Ovary (tissue), 9 donors: ENCODE measurements around the gene JAM3. TPM values are rescaled to one million over a fixed set of nuclear protein-coding genes. Genes with fewer than 3 reads are reported as not detected.
"Not testable (repeated sequence)": the region's sequence is repeated elsewhere in the genome, so short reads cannot be mapped to it uniquely, and the experiment has no call there.

Experiments used
- DNase-seq, 5 donors: peaks; one replicate each; pipeline ENCODE4 v3.0.0-alpha.2; 2019 to 2020
- H3K27ac ChIP-seq, 2 donors: fragments of 200-600 bp; one replicate each; pipeline versions ENCODE4 v1.5.1 to v1.8.0; 2019 to 2022
- H3K27me3 ChIP-seq: fragments of 200-600 bp; one replicate; pipeline ENCODE4 v1.8.0; 2022
- H3K36me3 ChIP-seq: fragments of 200-600 bp; sonication (generic); one replicate; pipeline ENCODE4 v1.5.1; 2019
- H3K4me1 ChIP-seq: one replicate; pipeline ENCODE4 v1.8.1; 2013; ENCODE audit warnings: mild to moderate bottlenecking, moderate library complexity; ENCODE audit not compliant: insufficient read depth
- H3K4me3 ChIP-seq: fragments of 200-600 bp; sonication (generic); one replicate; pipeline ENCODE4 v1.5.1; 2017
- H3K9me3 ChIP-seq, 2 donors: fragments of 200-600 bp in 1 of 2; sonication (generic) in 1 of 2; one replicate each; pipeline versions ENCODE4 v1.5.1 to v1.8.1; 2013 to 2019; ENCODE audit warnings: mild to moderate bottlenecking in 1 of 2, moderate library complexity in 1 of 2
- CTCF ChIP-seq, 3 donors: fragments of 450-650 bp in 2 of 3; fragments of 200-600 bp in 1 of 3; IDR thresholded peaks; one replicate each; pipeline versions ENCODE4 v1.5.1 to v1.8.0; 2016 to 2022; ENCODE audit warnings: antibody characterized with exemption in 3 of 3, mild to moderate bottlenecking in 1 of 3
- EP300 ChIP-seq: sonication (generic); formaldehyde crosslinking; IDR thresholded peaks from one replicate; pipeline ENCODE4 v1.6.1; 2017; ENCODE audit warnings: antibody characterized with exemption
- POLR2A ChIP-seq: fragments of 450-650 bp; IDR thresholded peaks from one replicate; pipeline ENCODE4 v1.6.1; 2017; ENCODE audit warnings: antibody characterized with exemption, mild to moderate bottlenecking, moderate library complexity
- WGBS, 3 donors: extraction: QIAGEN DNeasy Blood & Tissue Kit in 1 of 3; methylation state at CpG; one replicate each; pipeline versions ENCODE4 v1.1.5 to v1.1.7; 2013 to 2017; 5-methylcytosine and 5-hydroxymethylcytosine counted together
- intact Hi-C, 4 donors: fragments of 100-400 bp; cut with DNase I; formaldehyde crosslinking; loops; one replicate each; pipeline versions ENCODE4 v1.11.0 to v1.15.1; 2022 to 2023
- polyA plus RNA-seq, 2 donors: library from polyadenylated mRNA; stranded (reverse); fragments of 200-250 nt in 1 of 2; fragments of 350-450 nt in 1 of 2; fragmentation: Illumina TruSeq in 1 of 2; extraction: RNeasy Lipid Tissue Mini Kit (QIAGEN cat#74804) in 1 of 2; gene quantifications; one replicate each; pipeline ENCODE4 v1.2.3, GENCODE V29; 2013 to 2014
- total RNA-seq, 7 donors: library from RNA; depleted of rRNA in 2 of 7; stranded (reverse); fragments of >200 nt in 2 of 7; fragmentation: NEBNext Ultra II Directional in 3 of 7; extraction: Animal tissue kit (Norgen Biotek cat#: 25700) in 3 of 7; gene quantifications; one replicate each; pipeline versions ENCODE4 v1.1.0 to v1.2.4, GENCODE V29; 2016 to 2023
- donor health status: DM: no; HTN: no; CAD: no; lungs with moderate emphysema.
- donor health status: DM: no; HTN: no; CAD: no.
- donor health status: Bipolar disorder and iron deficiency.
- donor health status: DM: yes; HTN: yes; CAD: no.
- donor health status: DM: no; HTN: no; CAD: no.
- donor health status: DM: yes; HTN: yes; CAD: no.

JAM3 gene
- total and polyA plus RNA-seq, 9 donors, result 32.5 to 95.0 (median 72.3) TPM

GRCh38 chr11:134072844-134073243 is 4.0 kb downstream of the JAM3 start:
- H3K9me3 ChIP-seq, result no peaks in the 10 kb centered on the region
- intact Hi-C loops, result no loop called here
- no peak for DNase-seq
- no peaks in the 10 kb centered on the region for H3K36me3 ChIP-seq
- WGBS, 3 donors, result 76 to 78% (median 77%) methylated on average over 4 of the region's 4 CpGs
- no peak for TF ChIP-seq POLR2A
- no peak for TF ChIP-seq CTCF (IDR thresholded peaks at IDR 0.05)
- no peak for TF ChIP-seq EP300
- H3K27ac ChIP-seq, result no peak overlapping the region
- H3K4me1 ChIP-seq, result no peaks in the 10 kb centered on the region
- no peak overlapping the region for H3K4me3 ChIP-seq
- no peaks in the 10 kb centered on the region for H3K27me3 ChIP-seq

GRCh38 chr11:134074346-134074745 is 5.5 kb downstream of the JAM3 start:
- Histone ChIP-seq H3K36me3 (no peaks in the 10 kb centered on the region), H3K4me3 (no peak overlapping the region), H3K9me3 (no peaks in the 10 kb centered on the region), H3K27ac (no peak overlapping the region), H3K27me3 (no peaks in the 10 kb centered on the region), H3K4me1 (no peaks in the 10 kb centered on the region)
- intact Hi-C loops, result no loop called here
- TF ChIP-seq EP300, result no peak
- TF ChIP-seq CTCF (IDR thresholded peaks at IDR 0.05), result no peak
- TF ChIP-seq POLR2A, result no peak
- no peak for DNase-seq
- WGBS, 3 donors, result 34 to 42% (median 39%) methylated on average over 4 of the region's 4 CpGs

- Histone ChIP-seq H3K27me3 (no peaks in the 10 kb centered on the region), H3K4me1 (no peaks in the 10 kb centered on the region), H3K36me3 (no peaks in the 10 kb centered on the region), H3K9me3 (no peaks in the 10 kb centered on the region), H3K4me3 (no peak overlapping the region), H3K27ac (no peak overlapping the region)
- intact Hi-C loops, result no loop called here
- WGBS, 3 donors, result 57 to 66% (median 61%) methylated on average over 1 of the region's 1 CpG
- no peak for DNase-seq
- no peak for TF ChIP-seq POLR2A
- no peak for TF ChIP-seq CTCF (IDR thresholded peaks at IDR 0.05)
- TF ChIP-seq EP300, result no peak
Measured at GRCh38 chr11:134074766-134075165, 5.9 kb downstream of the JAM3 start.

- H3K9me3 ChIP-seq, result no peaks in the 10 kb centered on the region
- H3K36me3 ChIP-seq, result no peaks in the 10 kb centered on the region
- no peak overlapping the region for H3K4me3 ChIP-seq
- H3K27ac ChIP-seq, result no peak overlapping the region
- intact Hi-C loops, result no loop called here
- H3K4me1 ChIP-seq, result no peaks in the 10 kb centered on the region
- no peaks in the 10 kb centered on the region for H3K27me3 ChIP-seq
- DNase-seq, result no peak
- TF ChIP-seq EP300, result no peak
- no peak for TF ChIP-seq POLR2A
- no peak for TF ChIP-seq CTCF (IDR thresholded peaks at IDR 0.05)
- 15 to 26% (median 19%) methylated on average over 5 of the region's 5 CpGs for WGBS, 3 donors
Measured at GRCh38 chr11:134079317-134079716, 10.4 kb downstream of the JAM3 start.

GRCh38 chr11:134081258-134081657 is 12.4 kb downstream of the JAM3 start:
- H3K27me3 ChIP-seq, intact Hi-C loops, H3K36me3 ChIP-seq, H3K4me3 ChIP-seq, H3K27ac ChIP-seq, DNase-seq, H3K4me1 ChIP-seq, H3K9me3 ChIP-seq: not testable (repeated sequence)
- WGBS, 3 donors, result 97 to 99% (median 98%) methylated on average over 3 of the region's 3 CpGs
